GM12865 (cell line): ENCODE data around the gene NDUFAF5.

Source experiments
- DNase-seq: peaks from one replicate; pipeline ENCODE4 v3.0.0; 2010; ENCODE audit warnings: low read depth
- H3K4me3 ChIP-seq: 2 replicates; pipeline ENCODE4 v1.5.1; 2011; ENCODE audit warnings: mild to moderate bottlenecking, low read depth, low read length, control low read depth
- TF ChIP-seq, protein P1 (sequence below): IDR thresholded peaks from 2 replicates; pipeline ENCODE4 v1.5.1; 2011; ENCODE audit warnings: low read length, control low read depth, low read depth, inconsistent platforms; ENCODE audit not compliant: insufficient read depth; ENCODE audit errors: missing control alignments

NDUFAF5 gene

DNA sequence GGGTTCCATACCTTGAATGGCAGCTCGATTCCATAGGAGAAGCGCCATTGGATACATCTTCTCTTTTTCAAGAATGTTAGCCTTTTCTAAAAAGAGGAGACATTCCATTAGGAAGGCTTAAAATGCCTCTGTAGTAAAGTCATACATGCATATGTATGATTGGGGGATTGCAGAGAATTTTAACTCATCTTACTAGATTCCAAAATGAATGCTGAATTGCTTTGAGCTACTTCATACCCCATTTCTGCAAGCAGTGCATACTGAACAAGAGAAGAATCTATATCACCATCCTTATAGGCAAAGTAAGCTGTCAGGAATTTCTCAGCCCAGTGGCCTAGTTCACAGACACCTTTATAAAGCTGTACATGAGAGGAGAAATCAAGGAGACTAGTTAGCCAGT lies 80.3 kb downstream of the NDUFAF5 start:
- TF ChIP-seq, protein P1, sequence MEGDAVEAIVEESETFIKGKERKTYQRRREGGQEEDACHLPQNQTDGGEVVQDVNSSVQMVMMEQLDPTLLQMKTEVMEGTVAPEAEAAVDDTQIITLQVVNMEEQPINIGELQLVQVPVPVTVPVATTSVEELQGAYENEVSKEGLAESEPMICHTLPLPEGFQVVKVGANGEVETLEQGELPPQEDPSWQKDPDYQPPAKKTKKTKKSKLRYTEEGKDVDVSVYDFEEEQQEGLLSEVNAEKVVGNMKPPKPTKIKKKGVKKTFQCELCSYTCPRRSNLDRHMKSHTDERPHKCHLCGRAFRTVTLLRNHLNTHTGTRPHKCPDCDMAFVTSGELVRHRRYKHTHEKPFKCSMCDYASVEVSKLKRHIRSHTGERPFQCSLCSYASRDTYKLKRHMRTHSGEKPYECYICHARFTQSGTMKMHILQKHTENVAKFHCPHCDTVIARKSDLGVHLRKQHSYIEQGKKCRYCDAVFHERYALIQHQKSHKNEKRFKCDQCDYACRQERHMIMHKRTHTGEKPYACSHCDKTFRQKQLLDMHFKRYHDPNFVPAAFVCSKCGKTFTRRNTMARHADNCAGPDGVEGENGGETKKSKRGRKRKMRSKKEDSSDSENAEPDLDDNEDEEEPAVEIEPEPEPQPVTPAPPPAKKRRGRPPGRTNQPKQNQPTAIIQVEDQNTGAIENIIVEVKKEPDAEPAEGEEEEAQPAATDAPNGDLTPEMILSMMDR = no peak
- no peak overlapping the region for H3K4me3 ChIP-seq
- DNase-seq = no peak

DNA sequence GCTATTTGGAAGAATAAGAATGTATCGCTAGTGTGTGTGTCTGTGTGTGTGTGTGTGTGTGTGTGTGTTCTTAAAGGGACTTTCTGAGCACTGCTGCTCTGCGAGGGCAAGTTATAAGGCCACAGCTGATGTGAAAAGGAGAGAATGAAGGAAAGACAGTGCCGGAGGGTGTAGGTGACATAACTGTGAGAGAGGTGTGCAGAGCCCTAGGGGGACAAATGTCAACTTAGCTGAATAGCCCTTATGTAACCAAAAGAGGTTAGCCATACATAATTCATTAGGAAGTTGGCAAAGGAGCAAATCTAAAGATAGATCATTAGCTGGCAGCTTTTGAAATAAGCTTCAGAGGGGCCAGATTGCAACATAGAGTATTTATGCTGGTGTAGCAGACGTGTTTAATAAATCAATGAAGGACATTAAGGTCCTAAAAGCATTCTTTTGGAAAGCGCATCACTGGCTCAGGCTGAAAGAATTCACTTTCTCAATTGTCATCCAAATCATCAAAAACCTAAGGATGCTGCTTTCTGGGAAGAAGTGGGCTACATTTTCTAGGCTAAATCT lies 81.0 kb downstream of the NDUFAF5 start:
- TF ChIP-seq, protein P1 = no peak

DNA sequence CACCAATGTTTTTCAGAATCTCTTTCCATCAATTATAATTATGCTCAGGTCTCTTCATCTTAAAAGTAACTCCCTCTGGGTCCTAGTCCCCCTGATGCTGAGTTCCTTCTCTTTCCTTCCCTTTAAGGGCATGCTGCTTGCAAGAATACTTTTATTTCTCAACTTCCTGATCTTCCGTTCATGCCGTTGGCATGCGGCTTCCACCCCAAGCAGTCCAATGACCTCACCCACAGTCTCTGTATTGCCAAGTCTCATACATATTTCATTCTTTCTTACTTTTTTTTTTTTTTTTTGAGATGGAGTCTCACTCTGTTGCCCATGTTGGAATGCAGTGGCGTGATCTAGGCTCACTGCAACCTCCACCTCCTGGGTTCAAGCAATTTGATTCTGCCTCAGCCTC lies 83.5 kb downstream of the NDUFAF5 start:
- TF ChIP-seq, protein P1 = no peak
- H3K4me3 ChIP-seq = no peak overlapping the region
- no peak for DNase-seq

More for the DNA sequence above, 81.0 kb downstream of the NDUFAF5 start:
- DNase-seq = no peak
- H3K4me3 ChIP-seq = no peak overlapping the region

DNA sequence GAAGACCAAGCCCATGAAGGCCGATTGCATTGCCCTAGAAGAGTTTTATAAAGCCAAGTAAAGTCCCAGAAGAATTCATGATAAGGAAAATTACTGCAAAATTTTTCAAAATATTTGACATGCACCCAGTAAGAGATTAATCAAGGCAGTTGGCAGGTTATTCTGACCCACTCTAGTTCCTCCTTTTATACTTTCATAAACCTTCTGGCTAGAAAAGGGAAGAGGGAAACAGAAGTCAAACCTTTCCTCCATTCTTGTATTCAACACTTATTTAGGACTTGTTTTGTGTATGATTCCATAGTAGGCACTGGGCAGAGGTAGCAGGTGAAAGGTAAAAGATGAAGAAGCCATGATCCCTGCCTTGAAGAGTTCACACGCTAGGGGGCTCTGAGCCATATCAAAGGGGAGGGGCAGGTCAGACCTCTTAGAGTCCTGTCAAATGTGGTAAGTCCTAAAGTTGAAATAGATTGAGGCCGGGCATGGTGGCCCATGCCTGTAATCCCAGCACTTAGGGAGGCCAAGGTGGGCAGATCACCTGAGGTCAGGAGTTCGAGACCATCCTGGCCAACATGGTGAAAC lies 85.4 kb downstream of the NDUFAF5 start:
- TF ChIP-seq, protein P1 = no peak
- no peak overlapping the region for H3K4me3 ChIP-seq
- DNase-seq = no peak
